CD4-positive, alpha-beta memory T cell (primary cell): ENCODE data around the gene PDE6A. TPM values are rescaled to one million over a fixed set of nuclear protein-coding genes. Genes with fewer than 3 reads are reported as not detected.

ENCODE experiments used
- CTCF ChIA-PET: fragments of 350-600 bp; sonication (Branson Sonifier 250); formaldehyde crosslinking; loops from one replicate; lab custom pipeline; 2021; ENCODE audit warnings: inconsistent platforms; ENCODE audit not compliant: partially characterized antibody; lab: Charles Lee
- POLR2A ChIA-PET: fragments of 350-600 bp; sonication (Branson Sonifier 250); formaldehyde crosslinking; loops from one replicate; lab custom pipeline; 2021; ENCODE audit not compliant: partially characterized antibody; lab: Charles Lee
- DNase-seq, 5 donors: peaks; one replicate each; pipeline versions ENCODE4 v3.0.0 to v3.0.0-alpha.2; 2020 to 2022; ENCODE audit warnings: mixed read lengths in 1 of 5
- H3K27ac ChIP-seq: one replicate; pipeline ENCODE4 v1.7.0; 2013; ENCODE audit warnings: low read depth, low read length
- H3K27me3 ChIP-seq: 2 replicates; pipeline ENCODE4 v1.7.0; 2013; ENCODE audit warnings: mild to moderate bottlenecking, low read length, moderate library complexity; ENCODE audit not compliant: insufficient read depth
- H3K36me3 ChIP-seq: 2 replicates; pipeline ENCODE4 v1.7.0; 2013; ENCODE audit warnings: mild to moderate bottlenecking, low read length, moderate library complexity; ENCODE audit not compliant: insufficient read depth
- H3K4me1 ChIP-seq: 2 replicates; pipeline ENCODE4 v1.7.0; 2013; ENCODE audit warnings: mild to moderate bottlenecking, low read length, moderate library complexity; ENCODE audit not compliant: insufficient read depth
- H3K4me3 ChIP-seq, 2 donors: one replicate each; pipeline ENCODE4 v1.7.0; 2013; ENCODE audit warnings: low read length in 2 of 2, mild to moderate bottlenecking in 1 of 2
- H3K9me3 ChIP-seq, 2 donors: one replicate each; pipeline ENCODE4 v1.7.0; 2013; ENCODE audit warnings: low read length in 2 of 2, control low read depth in 1 of 2; ENCODE audit not compliant: control insufficient read depth in 1 of 2
- H3K27ac Mint-ChIP-seq, 7 donors: one replicate each; pipeline ENCODE4 v1.8.0; 2020 to 2021; ENCODE audit warnings: mixed read lengths in 7 of 7, mild to moderate bottlenecking in 6 of 7, inconsistent platforms in 3 of 7, moderate library complexity in 3 of 7
- H3K27me3 Mint-ChIP-seq, 2 donors: one replicate each; pipeline ENCODE4 v1.8.0; 2020 to 2021; ENCODE audit warnings: mixed read lengths in 2 of 2
- H3K36me3 Mint-ChIP-seq, 2 donors: one replicate each; pipeline ENCODE4 v1.8.0; 2020 to 2021; ENCODE audit warnings: mixed read lengths in 2 of 2, inconsistent platforms in 1 of 2, mild to moderate bottlenecking in 1 of 2
- H3K4me1 Mint-ChIP-seq, 4 donors: one replicate each; pipeline ENCODE4 v1.8.0; 2020 to 2021; ENCODE audit warnings: mixed read lengths in 4 of 4, mild to moderate bottlenecking in 1 of 4
- H3K4me3 Mint-ChIP-seq, 8 donors: one replicate each; pipeline ENCODE4 v1.8.0; 2020 to 2021; ENCODE audit warnings: mixed read lengths in 8 of 8, mild to moderate bottlenecking in 7 of 8, moderate library complexity in 6 of 8, inconsistent platforms in 3 of 8
- H3K9me3 Mint-ChIP-seq, 8 donors: one replicate each; pipeline ENCODE4 v1.8.0; 2020 to 2021; ENCODE audit warnings: mixed read lengths in 8 of 8, mild to moderate bottlenecking in 5 of 8, inconsistent platforms in 3 of 8, moderate library complexity in 1 of 8
- intact Hi-C: fragments of 100-400 bp; cut with micrococcal nuclease; formaldehyde crosslinking; loops from one replicate; pipeline ENCODE4 v1.15.1; 2023
- polyA plus RNA-seq, 2 donors: library from polyadenylated mRNA; unstranded; fragments of 300-500 nt; fragmentation: Illumina TruSeq; gene quantifications; one replicate each; pipeline ENCODE4 v1.2.3, GENCODE V29; 2021
- total RNA-seq, 2 experiments: library from RNA; stranded (reverse); gene quantifications; one replicate each; pipeline ENCODE4 v1.2.3, GENCODE V29; 2021

Gene PDE6A
- total and polyA plus RNA-seq, 4 experiments from 2014 or later, result not detected

DNA sequence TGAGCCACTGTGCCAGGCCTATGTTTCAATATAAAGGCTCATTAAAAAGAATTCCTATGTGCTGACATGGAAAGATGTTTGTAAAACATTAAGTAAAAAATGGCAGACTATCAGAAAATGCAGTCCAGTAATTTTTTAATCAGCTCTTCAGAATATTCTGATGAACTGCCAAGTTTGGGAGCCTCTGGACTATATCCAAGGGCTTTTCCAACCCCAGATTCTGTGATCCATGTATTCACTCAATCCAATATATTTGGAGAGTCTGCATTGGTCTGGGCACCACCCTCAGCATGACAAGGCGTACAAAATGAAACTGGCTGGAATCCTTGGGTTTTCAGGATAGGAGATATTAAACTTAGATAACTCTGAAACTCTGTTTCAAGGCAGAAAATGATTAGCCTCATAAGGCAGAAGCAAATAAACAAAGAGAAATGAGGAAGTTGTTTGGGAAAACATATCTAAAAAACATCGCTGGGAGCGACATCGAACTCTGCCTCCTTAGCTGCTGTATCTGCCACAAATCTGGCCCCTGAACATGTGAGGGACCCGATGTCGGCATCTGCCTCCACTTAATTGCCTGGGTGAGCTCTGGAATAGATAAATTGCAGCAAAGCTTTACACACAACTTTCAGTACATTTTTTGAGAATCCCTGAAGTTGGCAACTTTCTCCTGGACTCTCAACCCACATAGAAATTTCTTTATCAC lies 14.4 kb downstream of the PDE6A start:
- no peak for DNase-seq
- H3K27ac ChIP-seq, result no peak overlapping the region
- no peaks in the 10 kb centered on the region for H3K36me3 ChIP-seq
- Mint-ChIP-seq H3K4me1 (no peaks in the 10 kb centered on the region), H3K27ac (no peak overlapping the region), H3K9me3 (no peaks in the 10 kb centered on the region), H3K36me3 (no peaks in the 10 kb centered on the region), H3K4me3 (no peak overlapping the region), H3K27me3 (peaks cover 8 to 20% of the 10 kb centered on the region in 2 donors)
- no peaks in the 10 kb centered on the region for H3K27me3 ChIP-seq
- H3K4me1 ChIP-seq, result no peaks in the 10 kb centered on the region
- no peak overlapping the region for H3K4me3 ChIP-seq
- CTCF ChIA-PET, result no interaction called here
- intact Hi-C loops, result no loop called here
- H3K9me3 ChIP-seq, result no peaks in the 10 kb centered on the region
- POLR2A ChIA-PET, result no interaction called here

DNA sequence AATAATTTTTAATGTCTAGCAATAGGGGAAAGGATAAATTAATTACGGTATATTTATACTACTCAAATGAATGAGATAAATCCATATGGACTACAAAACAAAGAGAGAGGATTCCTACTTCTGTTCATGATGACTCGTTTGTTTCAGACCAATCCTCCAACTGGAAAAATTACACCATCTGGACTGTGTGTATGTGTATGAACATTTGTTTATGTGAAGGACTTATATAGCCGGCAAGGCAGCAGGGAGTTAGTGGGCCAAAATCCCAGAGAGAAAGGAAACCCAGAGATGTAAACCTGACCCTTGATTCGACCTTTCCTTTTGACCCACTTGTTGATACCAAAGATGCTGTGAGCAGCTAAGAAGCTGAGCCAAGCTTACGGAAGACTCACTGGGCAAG lies 20.1 kb downstream of the PDE6A start:
- CTCF ChIA-PET, result no interaction called here
- H3K4me1 Mint-ChIP-seq, result no peaks in the 10 kb centered on the region
- no peaks in the 10 kb centered on the region for H3K36me3 ChIP-seq

DNA sequence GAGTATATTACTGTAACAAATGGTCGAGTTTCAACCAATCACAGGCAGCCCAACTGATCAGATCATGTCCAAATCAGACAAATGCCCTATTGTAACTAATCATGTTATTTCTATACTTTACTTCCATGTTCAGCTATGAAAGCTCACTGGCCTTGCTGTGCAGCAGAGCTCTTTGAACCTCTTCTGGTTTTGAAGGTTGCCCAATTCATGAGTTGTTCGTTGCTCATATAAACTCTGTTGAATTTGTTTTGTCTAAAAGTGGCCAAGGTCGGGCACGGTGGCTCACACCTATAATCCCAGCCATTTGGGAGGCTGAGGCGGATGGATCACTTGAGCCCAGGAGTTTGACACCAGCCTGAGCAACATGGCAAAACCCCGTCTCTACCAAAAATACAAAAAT lies 21.6 kb downstream of the PDE6A start:
- no peak for DNase-seq
- Mint-ChIP-seq H3K36me3 (no peaks in the 10 kb centered on the region), H3K4me1 (no peaks in the 10 kb centered on the region), H3K4me3 (no peak overlapping the region), H3K27me3 (peaks cover 0 to 4% of the 10 kb centered on the region in 2 donors), H3K9me3 (no peaks in the 10 kb centered on the region), H3K27ac (no peak overlapping the region)
- no peaks in the 10 kb centered on the region for H3K27me3 ChIP-seq
- POLR2A ChIA-PET, result no interaction called here
- H3K27ac ChIP-seq, result no peak overlapping the region
- CTCF ChIA-PET, result no interaction called here
- H3K4me3 ChIP-seq, result no peak overlapping the region
- no peaks in the 10 kb centered on the region for H3K9me3 ChIP-seq
- H3K36me3 ChIP-seq, result no peaks in the 10 kb centered on the region
- no peaks in the 10 kb centered on the region for H3K4me1 ChIP-seq
- intact Hi-C loops, result no loop called here

More for the DNA sequence above, 20.1 kb downstream of the PDE6A start:
- Histone ChIP-seq H3K9me3 (no peaks in the 10 kb centered on the region), H3K27ac (no peak overlapping the region), H3K4me3 (no peak overlapping the region), H3K4me1 (no peaks in the 10 kb centered on the region), H3K27me3 (no peaks in the 10 kb centered on the region)
- peaks cover 2 to 5% of the 10 kb centered on the region in 2 donors for H3K27me3 Mint-ChIP-seq
- H3K9me3 Mint-ChIP-seq, result no peaks in the 10 kb centered on the region
- intact Hi-C loops, result no loop called here
- H3K4me3 Mint-ChIP-seq, result no peak overlapping the region
- H3K36me3 Mint-ChIP-seq, result no peaks in the 10 kb centered on the region
- POLR2A ChIA-PET, result no interaction called here
- no peak overlapping the region for H3K27ac Mint-ChIP-seq
- DNase-seq, result no peak

DNA sequence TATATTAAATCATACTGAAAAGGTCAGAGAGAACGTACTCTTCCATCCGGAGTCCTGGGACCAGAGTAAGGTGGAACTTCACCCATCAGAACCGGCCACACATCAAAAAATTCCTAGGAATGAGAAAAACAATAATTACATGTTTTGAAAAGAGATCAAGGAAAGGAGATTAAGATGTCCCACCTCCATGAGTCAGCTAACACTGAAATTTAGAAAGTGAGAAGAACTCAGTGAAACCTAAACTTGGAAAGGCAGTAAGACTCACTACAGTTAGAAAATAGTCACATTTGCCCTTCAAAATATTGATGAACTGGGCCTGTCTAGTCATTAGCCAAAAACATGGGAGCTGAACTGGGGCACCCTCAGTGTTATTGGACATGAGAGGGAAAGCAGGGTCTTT lies 23.0 kb downstream of the PDE6A start:
- CTCF ChIA-PET, result no interaction called here
- Histone ChIP-seq H3K4me1 (no peaks in the 10 kb centered on the region), H3K27me3 (no peaks in the 10 kb centered on the region), H3K9me3 (no peaks in the 10 kb centered on the region), H3K36me3 (no peaks in the 10 kb centered on the region), H3K27ac (no peak overlapping the region), H3K4me3 (no peak overlapping the region)
- no peak overlapping the region for H3K27ac Mint-ChIP-seq
- peaks cover 0 to 8% of the 10 kb centered on the region in 2 donors for H3K27me3 Mint-ChIP-seq
- DNase-seq, result no peak
- no peak overlapping the region for H3K4me3 Mint-ChIP-seq
- no peaks in the 10 kb centered on the region for H3K36me3 Mint-ChIP-seq
- no peaks in the 10 kb centered on the region for H3K4me1 Mint-ChIP-seq
- intact Hi-C loops, result no loop called here
- POLR2A ChIA-PET, result no interaction called here
- no peaks in the 10 kb centered on the region for H3K9me3 Mint-ChIP-seq

DNA sequence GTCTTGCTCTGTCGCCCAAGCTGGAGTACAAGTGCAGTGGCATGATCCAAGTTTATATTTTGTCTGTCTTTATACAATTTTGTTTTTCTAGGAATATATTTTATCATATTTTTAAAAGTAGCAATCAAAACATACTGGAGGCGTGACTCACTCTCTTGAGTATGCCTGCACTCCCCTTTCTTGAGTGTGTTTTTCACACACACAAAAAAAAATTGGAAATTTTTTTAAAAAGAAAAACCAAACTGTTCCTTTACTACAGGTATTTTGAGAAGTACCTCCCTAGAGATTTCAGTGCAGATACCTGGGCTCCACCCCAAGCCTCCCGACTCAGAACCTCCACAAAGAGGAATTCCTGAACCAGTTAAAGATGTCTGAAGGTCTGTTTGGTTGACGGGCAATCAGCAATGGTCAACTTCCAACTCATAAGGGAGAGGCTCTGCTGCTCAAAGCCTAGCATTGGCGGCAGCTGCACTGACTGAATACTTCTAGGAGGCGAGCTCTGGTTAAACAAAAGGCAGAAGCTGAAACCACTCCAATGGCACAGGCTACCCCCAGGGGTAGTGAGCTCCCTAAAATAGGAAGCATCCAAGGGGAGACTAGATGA lies 27.4 kb downstream of the PDE6A start:
- Histone ChIP-seq H3K4me1 (no peaks in the 10 kb centered on the region), H3K36me3 (no peaks in the 10 kb centered on the region), H3K9me3 (no peaks in the 10 kb centered on the region), H3K4me3 (no peak overlapping the region), H3K27ac (no peak overlapping the region), H3K27me3 (no peaks in the 10 kb centered on the region)
- Mint-ChIP-seq H3K27ac (no peak overlapping the region), H3K9me3 (no peaks in the 10 kb centered on the region), H3K4me1 (no peaks in the 10 kb centered on the region), H3K36me3 (no peaks in the 10 kb centered on the region), H3K4me3 (no peak overlapping the region), H3K27me3 (peaks cover 10 to 12% of the 10 kb centered on the region in 2 donors)
- CTCF ChIA-PET, result no interaction called here
- no peak for DNase-seq
- POLR2A ChIA-PET, result no interaction called here
- intact Hi-C loops, result no loop called here

DNA sequence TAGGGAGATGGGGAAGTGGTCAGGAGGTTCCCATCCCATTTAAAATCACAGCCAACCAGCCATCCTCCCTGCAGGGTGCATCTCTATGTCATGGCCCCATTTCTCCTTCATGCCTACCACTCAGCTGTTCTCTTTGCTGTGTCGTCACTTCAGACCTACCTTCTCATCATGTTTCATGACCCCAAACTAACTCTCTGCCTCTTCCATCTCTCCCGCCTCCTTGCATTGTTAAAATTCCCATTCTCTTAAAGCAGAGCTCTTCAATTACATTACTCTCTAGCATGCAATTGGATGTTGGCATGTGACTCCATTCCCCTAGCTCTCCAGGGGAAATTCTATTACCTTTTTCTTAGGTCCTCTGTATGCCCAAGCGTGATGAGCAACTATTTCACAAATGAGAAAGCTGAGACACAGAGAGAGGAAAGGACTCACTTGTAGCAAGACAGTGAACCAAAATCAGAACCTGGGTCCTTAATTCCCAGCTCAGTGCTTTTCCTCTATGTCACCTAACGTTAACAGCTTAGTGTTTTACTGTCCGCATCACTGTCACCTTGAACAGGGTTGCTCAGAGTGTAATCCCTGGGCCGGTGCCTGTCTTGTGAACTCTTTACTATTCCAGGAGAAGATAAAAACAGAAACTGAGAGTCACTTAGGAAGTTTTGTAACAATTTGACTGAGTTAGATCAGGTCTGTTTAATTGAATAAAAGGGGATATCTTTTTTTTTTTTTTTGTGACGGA lies 28.1 kb downstream of the PDE6A start:
- Histone ChIP-seq H3K27me3 (no peaks in the 10 kb centered on the region), H3K4me3 (no peak overlapping the region), H3K27ac (no peak overlapping the region), H3K36me3 (no peaks in the 10 kb centered on the region), H3K9me3 (no peaks in the 10 kb centered on the region), H3K4me1 (no peaks in the 10 kb centered on the region)
- no peak overlapping the region for H3K4me3 Mint-ChIP-seq
- no peaks in the 10 kb centered on the region for H3K4me1 Mint-ChIP-seq
- ChIA-PET CTCF (no interaction called here), POLR2A (no interaction called here)
- H3K27me3 Mint-ChIP-seq, result peaks cover 13 to 14% of the 10 kb centered on the region in 2 donors
- H3K36me3 Mint-ChIP-seq, result no peaks in the 10 kb centered on the region
- no peak overlapping the region for H3K27ac Mint-ChIP-seq
- intact Hi-C loops, result no loop called here
- H3K9me3 Mint-ChIP-seq, result no peaks in the 10 kb centered on the region
- no peak for DNase-seq

DNA sequence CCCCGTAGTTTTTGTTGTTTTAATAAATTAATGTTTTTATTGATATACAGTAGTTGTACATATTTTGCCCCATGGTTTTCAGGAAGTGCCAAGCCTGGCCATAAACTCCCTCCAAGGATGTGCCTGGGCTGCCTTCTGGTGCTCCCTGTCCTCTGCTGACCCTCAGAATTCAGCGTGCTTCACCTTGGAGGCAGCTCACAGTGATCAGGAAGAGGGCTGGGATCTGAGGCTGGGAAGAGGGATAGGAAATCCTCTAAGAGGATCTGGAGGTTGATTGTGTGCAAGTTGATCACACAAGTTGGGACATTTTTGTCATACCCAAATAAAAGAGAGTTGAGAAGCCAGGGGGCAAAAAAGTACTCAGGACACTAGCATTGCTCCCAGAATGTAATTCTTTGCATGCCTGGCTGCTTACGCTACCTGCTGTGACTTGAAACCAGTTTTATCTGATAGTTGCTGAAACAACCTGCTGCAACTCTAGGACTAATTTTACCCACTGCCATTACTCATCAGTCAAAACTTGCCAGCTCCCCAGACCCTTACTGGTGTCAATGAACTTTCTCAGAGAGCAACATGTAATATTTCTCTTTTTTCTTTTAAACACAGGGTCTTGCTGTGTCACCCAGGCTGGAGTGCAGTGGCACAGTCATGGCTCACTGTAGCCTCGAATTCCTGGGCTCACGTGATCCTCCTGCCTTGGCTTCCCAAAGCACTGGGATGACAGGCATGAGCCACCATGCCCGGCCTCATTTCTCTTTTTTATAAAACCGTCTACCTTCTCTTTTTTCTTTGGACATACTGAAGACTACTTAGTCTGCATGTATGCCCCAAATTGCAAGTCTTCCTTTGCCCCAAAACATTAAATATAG lies 29.0 kb downstream of the PDE6A start:
- CTCF ChIA-PET, result no interaction called here
- Mint-ChIP-seq H3K36me3 (no peaks in the 10 kb centered on the region), H3K9me3 (no peaks in the 10 kb centered on the region), H3K4me1 (no peaks in the 10 kb centered on the region), H3K4me3 (no peak overlapping the region), H3K27me3 (peaks cover 12 to 17% of the 10 kb centered on the region in 2 donors), H3K27ac (no peak overlapping the region)
- H3K27ac ChIP-seq, result no peak overlapping the region
- DNase-seq, result no peak
- no peaks in the 10 kb centered on the region for H3K9me3 ChIP-seq
- H3K27me3 ChIP-seq, result no peaks in the 10 kb centered on the region
- H3K4me3 ChIP-seq, result no peak overlapping the region
- intact Hi-C loops, result no loop called here
- no peaks in the 10 kb centered on the region for H3K36me3 ChIP-seq
- no peaks in the 10 kb centered on the region for H3K4me1 ChIP-seq
- POLR2A ChIA-PET, result no interaction called here
